Prostate gland (tissue), 2 donors: ENCODE measurements around the gene CHTF18.

Experiments
- CTCF ChIP-seq, 4 experiments: fragments of 200-600 bp in 2 of 4; fragments of 450-650 bp in 2 of 4; sonication (generic) in 2 of 4; IDR thresholded peaks; 1 replicate in 3 of 4; 2 replicates in 1 of 4; pipeline ENCODE4 v1.5.1; 2016 to 2019; ENCODE audit warnings: antibody characterized with exemption in 4 of 4, mild to moderate bottlenecking in 2 of 4, moderate library complexity in 2 of 4
- POLR2AphosphoS5 ChIP-seq: sonication (generic); formaldehyde crosslinking; IDR thresholded peaks from one replicate; pipeline ENCODE4 v1.6.1; 2017; ENCODE audit warnings: antibody characterized with exemption

DNA sequence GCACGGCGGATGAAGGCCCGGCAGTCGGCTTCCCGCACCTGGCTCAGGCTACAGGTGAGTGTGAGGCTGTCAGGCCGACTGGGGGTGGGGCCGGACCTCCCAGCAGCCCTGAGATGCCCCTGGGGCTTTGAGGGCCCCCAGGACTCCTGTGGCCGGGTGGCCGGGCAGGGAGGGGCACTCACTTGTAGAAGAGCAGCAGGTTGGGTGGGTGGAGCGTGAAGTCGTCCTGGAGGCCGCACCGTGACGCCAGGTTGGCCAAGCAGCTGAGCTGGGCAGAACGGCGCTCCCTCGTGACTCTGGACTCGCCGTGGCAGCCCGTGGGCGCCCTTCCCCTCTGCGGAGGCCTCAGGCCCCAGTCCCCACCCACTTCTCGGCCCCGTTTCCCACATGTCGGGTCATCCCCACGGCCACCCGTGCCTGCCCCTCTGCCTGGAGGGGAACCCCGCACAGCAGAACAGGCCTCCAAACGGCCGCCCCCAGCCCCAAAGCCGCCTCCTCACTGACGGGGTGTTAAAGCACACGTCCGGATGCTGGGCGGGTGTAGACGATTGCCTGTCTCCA, 13.1 kb upstream of the CHTF18 start:
- TF ChIP-seq CTCF (IDR thresholded peaks at IDR 0.05) (no peak), POLR2AphosphoS5 (no peak)
